ENCODE data around the gene ABCC4.

Gene ABCC4

DNA sequence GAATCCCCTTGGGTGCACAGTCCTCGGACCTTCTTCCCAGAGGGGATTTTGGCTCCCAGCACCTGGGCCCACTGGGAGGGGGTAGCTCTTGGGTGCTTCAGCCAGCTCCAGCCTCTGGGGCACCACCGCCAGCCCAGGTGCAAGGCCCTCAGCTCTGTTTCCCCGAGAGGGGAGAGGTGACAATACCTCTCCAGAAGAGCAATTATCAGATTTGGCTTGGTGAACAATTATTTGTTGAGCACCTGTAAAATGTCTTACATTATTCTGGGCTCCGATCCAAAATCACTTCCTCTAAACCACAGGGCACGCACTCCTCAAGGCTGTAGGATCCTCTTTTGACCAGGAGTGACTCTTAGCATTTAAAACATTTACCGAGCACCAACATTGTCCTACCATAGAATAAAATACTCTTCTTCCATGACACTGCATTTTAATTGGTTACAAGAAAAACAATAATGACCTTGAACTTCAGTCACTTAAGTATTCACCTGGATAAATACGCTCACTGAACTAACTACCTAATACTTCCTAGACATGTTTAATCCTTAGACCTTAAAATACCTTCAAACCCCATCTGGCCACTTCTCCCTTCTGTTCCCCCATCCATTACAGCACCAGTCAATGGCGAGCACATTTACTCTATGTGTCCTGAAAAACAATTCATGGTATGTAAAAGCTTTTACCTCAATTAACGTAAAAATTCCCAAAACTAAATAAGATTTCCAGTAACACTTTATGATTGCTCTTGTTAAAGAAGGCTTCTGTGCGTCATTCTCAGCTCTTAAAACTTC is 54.8 kb downstream of the ABCC4 start:
- TF ChIP-seq, protein P1, sequence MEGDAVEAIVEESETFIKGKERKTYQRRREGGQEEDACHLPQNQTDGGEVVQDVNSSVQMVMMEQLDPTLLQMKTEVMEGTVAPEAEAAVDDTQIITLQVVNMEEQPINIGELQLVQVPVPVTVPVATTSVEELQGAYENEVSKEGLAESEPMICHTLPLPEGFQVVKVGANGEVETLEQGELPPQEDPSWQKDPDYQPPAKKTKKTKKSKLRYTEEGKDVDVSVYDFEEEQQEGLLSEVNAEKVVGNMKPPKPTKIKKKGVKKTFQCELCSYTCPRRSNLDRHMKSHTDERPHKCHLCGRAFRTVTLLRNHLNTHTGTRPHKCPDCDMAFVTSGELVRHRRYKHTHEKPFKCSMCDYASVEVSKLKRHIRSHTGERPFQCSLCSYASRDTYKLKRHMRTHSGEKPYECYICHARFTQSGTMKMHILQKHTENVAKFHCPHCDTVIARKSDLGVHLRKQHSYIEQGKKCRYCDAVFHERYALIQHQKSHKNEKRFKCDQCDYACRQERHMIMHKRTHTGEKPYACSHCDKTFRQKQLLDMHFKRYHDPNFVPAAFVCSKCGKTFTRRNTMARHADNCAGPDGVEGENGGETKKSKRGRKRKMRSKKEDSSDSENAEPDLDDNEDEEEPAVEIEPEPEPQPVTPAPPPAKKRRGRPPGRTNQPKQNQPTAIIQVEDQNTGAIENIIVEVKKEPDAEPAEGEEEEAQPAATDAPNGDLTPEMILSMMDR (IDR thresholded peaks at IDR 0.05; ENCODE audit: extremely low read depth, missing control alignments) = no peak
- DNase-seq (ENCODE audit: low spot score) = no peak

DNA sequence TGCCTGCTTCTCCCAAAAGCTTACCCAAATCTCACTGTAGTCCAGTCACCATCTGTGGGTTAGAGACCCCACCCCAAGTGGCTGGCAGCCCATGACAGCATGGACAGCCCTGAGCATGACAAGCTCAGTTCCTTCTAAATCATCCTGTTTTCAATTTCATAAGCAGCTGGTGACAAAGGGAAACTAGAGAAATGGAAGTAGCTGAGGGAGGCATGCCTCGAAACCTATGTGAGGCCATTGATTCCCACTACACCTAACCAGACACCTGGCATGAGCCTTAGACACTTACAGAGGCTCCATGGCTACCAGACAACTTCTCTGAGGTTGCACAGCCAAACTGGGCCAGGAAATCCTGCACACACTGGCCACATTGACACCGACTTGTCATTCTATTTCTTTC is 56.2 kb downstream of the ABCC4 start:
- DNase-seq (ENCODE audit: low spot score) = no peak
- TF ChIP-seq, protein P1 (IDR thresholded peaks at IDR 0.05; ENCODE audit: extremely low read depth, missing control alignments) = no peak

DNA sequence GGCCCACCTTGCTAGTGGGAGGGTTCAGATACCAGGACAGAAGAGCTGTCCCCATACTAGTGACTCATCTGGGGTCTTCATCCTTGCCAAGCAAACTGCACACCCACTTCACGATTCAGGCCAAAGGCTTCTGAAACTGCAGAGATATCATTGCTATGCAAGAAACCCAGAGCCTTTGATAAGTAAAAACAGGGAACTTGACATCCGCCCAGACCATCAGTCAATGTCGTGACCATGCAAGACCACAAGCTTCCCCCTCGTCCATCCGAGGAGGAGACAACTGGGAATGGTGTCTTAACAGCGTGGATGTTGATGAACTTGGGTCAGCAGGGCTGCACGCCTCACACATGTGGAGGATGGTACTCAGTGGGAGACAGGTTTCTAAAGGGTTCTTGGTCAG is 58.0 kb downstream of the ABCC4 start:
- no peak for DNase-seq (ENCODE audit: low spot score)
- TF ChIP-seq, protein P1 (IDR thresholded peaks at IDR 0.05; ENCODE audit: extremely low read depth, missing control alignments) = no peak

GRCh38 chr13:95241321-95241720 is 59.9 kb downstream of the ABCC4 start:
- TF ChIP-seq, protein P1 (IDR thresholded peaks at IDR 0.05; ENCODE audit: extremely low read depth, missing control alignments) = no peak
- DNase-seq (ENCODE audit: low spot score) = no peak

GRCh38 chr13:95239283-95239682 is 62.0 kb downstream of the ABCC4 start:
- TF ChIP-seq, protein P1 (IDR thresholded peaks at IDR 0.05; ENCODE audit: extremely low read depth, missing control alignments) = no peak
- DNase-seq (ENCODE audit: low spot score) = peak; percentile 41

DNA sequence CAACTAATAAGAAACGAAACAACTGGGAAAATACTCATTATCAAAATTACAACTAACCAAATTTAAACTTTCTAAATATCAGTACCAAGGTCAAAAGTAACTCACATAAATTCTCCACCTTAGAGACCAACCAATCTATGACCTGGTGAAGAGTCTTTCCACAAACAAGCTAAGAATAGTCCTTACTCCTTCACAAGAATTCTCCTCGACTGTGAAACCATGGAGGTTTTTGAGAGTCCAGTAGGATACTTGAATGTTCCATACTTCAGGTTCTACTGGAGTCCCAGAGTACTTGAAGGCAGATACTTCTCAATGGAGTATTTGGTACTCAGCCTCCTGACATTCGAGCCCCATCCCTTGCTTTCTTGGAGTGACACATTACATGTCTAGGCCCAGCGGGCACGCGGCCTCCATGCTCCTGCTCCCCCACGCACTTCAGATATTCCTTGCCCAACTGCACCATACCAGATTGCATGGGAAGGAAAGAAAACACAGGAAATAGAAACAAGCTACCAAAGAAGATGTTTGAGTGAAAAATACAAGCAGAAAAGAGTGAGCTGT is 63.9 kb downstream of the ABCC4 start:
- no peak for DNase-seq (ENCODE audit: low spot score)
- TF ChIP-seq, protein P1 (IDR thresholded peaks at IDR 0.05; ENCODE audit: extremely low read depth, missing control alignments) = no peak

GRCh38 chr13:95236774-95237173 is 64.5 kb downstream of the ABCC4 start:
- DNase-seq (ENCODE audit: low spot score) = no peak
- TF ChIP-seq, protein P1 (IDR thresholded peaks at IDR 0.05; ENCODE audit: extremely low read depth, missing control alignments) = no peak

Measured in GM20000 (cell line).